HL-60 (cell line): ENCODE data around the gene GATC.

Experiments used
- DNase-seq, 2 experiments: peaks; one replicate each; pipeline ENCODE4 v3.0.0-alpha.2; 2010 to 2020; ENCODE audit warnings: low read depth in 1 of 2, low spot score in 1 of 2
- H3K27ac ChIP-seq: fragments of 250-450 bp; sonication (Bioruptor Pico); replicated peaks from 2 replicates; pipeline ENCODE4 v1.5.1; 2020; ENCODE audit warnings: mild to moderate bottlenecking, moderate library complexity
- H3K27me3 ChIP-seq: fragments of 250-450 bp; sonication (Bioruptor Pico); 2 replicates; pipeline ENCODE4 v1.5.1; 2021; ENCODE audit warnings: mild to moderate bottlenecking, moderate library complexity; ENCODE audit not compliant: insufficient read depth, poor library complexity, severe bottlenecking
- H3K4me3 ChIP-seq: replicated peaks from 2 replicates; pipeline ENCODE4 v1.5.1; 2011; ENCODE audit warnings: mild to moderate bottlenecking, control low read depth, low read length; ENCODE audit not compliant: insufficient read depth
- CTCF ChIP-seq: IDR thresholded peaks from one replicate; pipeline ENCODE4 v1.5.1; 2011; ENCODE audit warnings: low read length, control low read depth, inconsistent platforms; ENCODE audit not compliant: insufficient read depth
- GABPA ChIP-seq: IDR thresholded peaks from 2 replicates; pipeline ENCODE4 v1.6.1; 2012; ENCODE audit warnings: low read depth
- POLR2AphosphoS5 ChIP-seq: IDR thresholded peaks from 2 replicates; pipeline ENCODE4 v1.6.1; 2012; ENCODE audit warnings: low read depth
- SPI1 ChIP-seq: IDR thresholded peaks from 2 replicates; pipeline ENCODE4 v1.6.1; 2012; ENCODE audit warnings: low read depth, mild to moderate bottlenecking, borderline replicate concordance
- TF ChIP-seq, protein P1 (sequence below): IDR thresholded peaks from 2 replicates; pipeline ENCODE4 v1.6.1; 2012; ENCODE audit warnings: low read depth; ENCODE audit not compliant: insufficient replicate concordance

GATC gene

GRCh38 chr12:120467439-120467838 lies 21.2 kb downstream of the GATC start:
- DNase-seq = no peak
- no peak overlapping the region for H3K27ac ChIP-seq
- no peak overlapping the region; the same call in 1 of the 2 replicates for H3K4me3 ChIP-seq
- TF ChIP-seq SPI1 = no peak
- TF ChIP-seq, protein P1, sequence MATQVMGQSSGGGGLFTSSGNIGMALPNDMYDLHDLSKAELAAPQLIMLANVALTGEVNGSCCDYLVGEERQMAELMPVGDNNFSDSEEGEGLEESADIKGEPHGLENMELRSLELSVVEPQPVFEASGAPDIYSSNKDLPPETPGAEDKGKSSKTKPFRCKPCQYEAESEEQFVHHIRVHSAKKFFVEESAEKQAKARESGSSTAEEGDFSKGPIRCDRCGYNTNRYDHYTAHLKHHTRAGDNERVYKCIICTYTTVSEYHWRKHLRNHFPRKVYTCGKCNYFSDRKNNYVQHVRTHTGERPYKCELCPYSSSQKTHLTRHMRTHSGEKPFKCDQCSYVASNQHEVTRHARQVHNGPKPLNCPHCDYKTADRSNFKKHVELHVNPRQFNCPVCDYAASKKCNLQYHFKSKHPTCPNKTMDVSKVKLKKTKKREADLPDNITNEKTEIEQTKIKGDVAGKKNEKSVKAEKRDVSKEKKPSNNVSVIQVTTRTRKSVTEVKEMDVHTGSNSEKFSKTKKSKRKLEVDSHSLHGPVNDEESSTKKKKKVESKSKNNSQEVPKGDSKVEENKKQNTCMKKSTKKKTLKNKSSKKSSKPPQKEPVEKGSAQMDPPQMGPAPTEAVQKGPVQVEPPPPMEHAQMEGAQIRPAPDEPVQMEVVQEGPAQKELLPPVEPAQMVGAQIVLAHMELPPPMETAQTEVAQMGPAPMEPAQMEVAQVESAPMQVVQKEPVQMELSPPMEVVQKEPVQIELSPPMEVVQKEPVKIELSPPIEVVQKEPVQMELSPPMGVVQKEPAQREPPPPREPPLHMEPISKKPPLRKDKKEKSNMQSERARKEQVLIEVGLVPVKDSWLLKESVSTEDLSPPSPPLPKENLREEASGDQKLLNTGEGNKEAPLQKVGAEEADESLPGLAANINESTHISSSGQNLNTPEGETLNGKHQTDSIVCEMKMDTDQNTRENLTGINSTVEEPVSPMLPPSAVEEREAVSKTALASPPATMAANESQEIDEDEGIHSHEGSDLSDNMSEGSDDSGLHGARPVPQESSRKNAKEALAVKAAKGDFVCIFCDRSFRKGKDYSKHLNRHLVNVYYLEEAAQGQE = no peak
- no peak for TF ChIP-seq GABPA
- TF ChIP-seq POLR2AphosphoS5 = no peak
- TF ChIP-seq CTCF = no peak
- H3K27me3 ChIP-seq = no peaks in the 10 kb centered on the region

GRCh38 chr12:120468325-120468820 lies 22.1 kb downstream of the GATC start:
- DNase-seq = peak in 1 of 2 experiments; percentile 80
- H3K4me3 ChIP-seq = peak overlapping the region; percentile 90
- TF ChIP-seq POLR2AphosphoS5 (no peak), SPI1 (peak; percentile 73)
- H3K27ac ChIP-seq = peak overlapping the region; percentile 93
- no peaks in the 10 kb centered on the region for H3K27me3 ChIP-seq

GRCh38 chr12:120468821-120469449 lies 22.7 kb downstream of the GATC start:
- TF ChIP-seq SPI1 = peak; percentile 60
- no peak for TF ChIP-seq GABPA
- Histone ChIP-seq H3K27ac (peak overlapping the region; percentile 93), H3K27me3 (no peaks in the 10 kb centered on the region), H3K4me3 (peak overlapping the region; percentile 90)
- DNase-seq = peak in 1 of 2 experiments; percentile 22

DNA sequence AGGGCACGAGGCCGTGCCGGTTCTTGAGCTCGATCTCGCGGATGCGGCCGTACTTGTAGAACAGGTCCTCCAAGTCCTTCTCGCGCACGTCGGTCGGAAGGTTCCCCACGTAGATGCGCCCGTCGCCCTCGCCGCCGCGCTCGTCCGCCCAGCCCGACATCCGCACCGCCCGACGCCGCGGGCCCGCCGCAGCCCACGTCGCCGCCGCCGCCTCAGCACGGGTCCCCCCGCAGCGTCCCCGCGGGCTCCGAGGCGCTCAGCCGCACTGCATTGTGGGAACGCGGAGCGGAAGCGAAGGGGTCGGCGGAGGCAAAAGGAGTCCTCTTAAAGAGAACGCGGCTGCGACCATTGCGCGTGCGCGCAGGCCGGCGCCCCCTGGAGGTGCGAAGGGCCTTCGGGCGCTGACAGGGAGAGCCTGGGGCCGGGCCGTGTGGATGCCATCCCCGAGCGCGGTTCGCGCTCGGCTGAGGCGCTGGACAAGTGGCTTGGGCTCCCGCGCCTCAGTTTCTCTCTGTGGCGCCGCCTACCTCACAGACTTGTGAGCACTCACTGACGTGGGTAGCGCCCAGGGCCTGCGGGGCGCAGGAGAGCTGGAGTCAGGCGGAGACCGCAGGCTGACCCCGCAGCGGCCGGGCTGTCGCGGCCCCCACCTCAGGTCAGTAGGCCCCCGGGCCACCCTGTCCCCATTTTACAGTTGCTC lies 23.4 kb downstream of the GATC start, which contains the start of gene SRSF9:
TSS of gene SRSF9 (minus strand) at position 299 of the 700 bp plus-strand sequence. CDS start at position 160, 139 bp downstream.
- H3K27me3 ChIP-seq = no peaks in the 10 kb centered on the region
- H3K4me3 ChIP-seq = peak within 1 kb of the TSS; percentile 90
- DNase-seq = peak; percentile 93 to 96
- peak within 1 kb of the TSS; percentile 93 for H3K27ac ChIP-seq
- TF ChIP-seq CTCF = peak; percentile 88
- TF ChIP-seq POLR2AphosphoS5 = peak; percentile 83
- TF ChIP-seq, protein P1 = no peak
- peak; percentile 38; the same call in 1 of the 2 replicates for TF ChIP-seq SPI1
- 0 out of 2 replicates have a peak, but pooled peaks have one; percentile 35 for TF ChIP-seq GABPA
